HEK293 (cell line): ENCODE data around the gene NFKBIE.

ENCODE experiments used
- CTCF ChIA-PET: fragments of 350-600 bp; formaldehyde crosslinking; extraction: SDS; loops from one replicate; lab custom pipeline; 2021; ENCODE audit warnings: antibody characterized with exemption; lab: Yijun Ruan, JAX
- POLR2A ChIA-PET: fragments of 300-600 bp; formaldehyde crosslinking; extraction: SDS; loops from one replicate; lab custom pipeline; 2020; ENCODE audit warnings: antibody characterized with exemption, inconsistent platforms; lab: Yijun Ruan, JAX
- H3K27ac ChIP-seq: fragments of 200-500 bp; sonication (Bioruptor generic); 2 replicates; pipeline ENCODE4 v1.5.1; 2014; ENCODE audit warnings: low read depth, low read length, control low read depth, inconsistent platforms; ENCODE audit errors: extremely low read depth
- H3K36me3 ChIP-seq, 2 experiments: fragments of 200-500 bp in 1 of 2; sonication (Bioruptor generic) in 1 of 2; 1 replicate in 1 of 2; 2 replicates in 1 of 2; pipeline ENCODE4 v1.5.1; 2014 to 2017; ENCODE audit warnings: inconsistent platforms in 2 of 2, low read length in 2 of 2; ENCODE audit not compliant: control insufficient read depth in 2 of 2, insufficient read depth in 1 of 2
- H3K4me1 ChIP-seq: fragments of 200-500 bp; sonication (Bioruptor generic); 2 replicates; pipeline ENCODE4 v1.5.1; 2014; ENCODE audit warnings: mild to moderate bottlenecking, low read length, inconsistent platforms; ENCODE audit not compliant: control insufficient read depth, insufficient read depth
- H3K4me3 ChIP-seq: 2 replicates; pipeline ENCODE4 v1.5.1; 2011; ENCODE audit warnings: low read depth, mild to moderate bottlenecking, control low read depth, low read length, moderate library complexity
- H3K9me3 ChIP-seq: fragments of 200-500 bp; sonication (Bioruptor generic); 2 replicates; pipeline ENCODE4 v1.5.1; 2014; ENCODE audit warnings: low read depth, low read length, inconsistent platforms; ENCODE audit not compliant: control insufficient read depth, insufficient read depth
- BCL11B ChIP-seq: fragments of 450-650 bp; formaldehyde crosslinking; IDR thresholded peaks from 2 replicates; pipeline ENCODE4 v1.5.1; 2016; ENCODE audit warnings: low read depth, missing biosample characterization, missing genetic modification characterization
- HOXA7 ChIP-seq: sonication (generic); formaldehyde crosslinking; IDR thresholded peaks from 2 replicates; pipeline ENCODE4 v1.8.1; 2022; ENCODE audit warnings: missing genetic modification reagents, borderline replicate concordance
- KLF1 ChIP-seq: fragments of 450-650 bp; formaldehyde crosslinking; IDR thresholded peaks from 2 replicates; pipeline ENCODE4 v1.5.1; 2016; ENCODE audit warnings: missing biosample characterization, missing genetic modification characterization
- OSR2 ChIP-seq: fragments of 450-650 bp; formaldehyde crosslinking; IDR thresholded peaks from 2 replicates; pipeline ENCODE4 v1.5.1; 2016; ENCODE audit warnings: missing biosample characterization, missing genetic modification characterization
- SCRT2 ChIP-seq: fragments of 450-650 bp; formaldehyde crosslinking; IDR thresholded peaks from 2 replicates; pipeline ENCODE4 v1.5.1; 2016; ENCODE audit warnings: missing biosample characterization, missing genetic modification characterization
- SP2 ChIP-seq: fragments of 450-650 bp; formaldehyde crosslinking; IDR thresholded peaks from 2 replicates; pipeline ENCODE4 v1.5.1; 2016; ENCODE audit warnings: missing biosample characterization, missing genetic modification characterization
- SP3 ChIP-seq: fragments of 450-650 bp; formaldehyde crosslinking; IDR thresholded peaks from 2 replicates; pipeline ENCODE4 v1.5.1; 2016; ENCODE audit warnings: missing biosample characterization, missing genetic modification characterization
- TCF7L2 ChIP-seq: IDR thresholded peaks from 2 replicates; pipeline ENCODE4 v1.6.1; 2011; ENCODE audit warnings: low read depth, mild to moderate bottlenecking, inconsistent platforms, low read length, moderate library complexity, borderline replicate concordance
- WT1 ChIP-seq: fragments of 450-650 bp; formaldehyde crosslinking; IDR thresholded peaks from 2 replicates; pipeline ENCODE4 v1.5.1; 2016; ENCODE audit warnings: missing biosample characterization, missing genetic modification characterization
- ZBTB8A ChIP-seq: fragments of 450-650 bp; formaldehyde crosslinking; IDR thresholded peaks from 2 replicates; pipeline ENCODE4 v1.5.1; 2016; ENCODE audit warnings: missing biosample characterization, missing genetic modification characterization
- ZIC2 ChIP-seq: fragments of 450-650 bp; formaldehyde crosslinking; IDR thresholded peaks from 2 replicates; pipeline ENCODE4 v1.5.1; 2016; ENCODE audit warnings: missing biosample characterization, missing genetic modification characterization
- ZNF121 ChIP-seq: fragments of 450-650 bp; formaldehyde crosslinking; IDR thresholded peaks from 2 replicates; pipeline ENCODE4 v1.5.1; 2016; ENCODE audit warnings: missing biosample characterization, missing genetic modification characterization
- ZNF266 ChIP-seq: fragments of 450-650 bp; formaldehyde crosslinking; IDR thresholded peaks from 2 replicates; pipeline ENCODE4 v1.5.1; 2016; ENCODE audit warnings: missing biosample characterization, missing genetic modification characterization, low read depth
- ZNF335 ChIP-seq: fragments of 450-650 bp; formaldehyde crosslinking; conservative IDR thresholded peaks from 2 replicates; pipeline ENCODE4 v1.5.1; 2016; ENCODE audit warnings: missing biosample characterization, missing genetic modification characterization
- ZNF341 ChIP-seq: fragments of 450-650 bp; formaldehyde crosslinking; IDR thresholded peaks from 2 replicates; pipeline ENCODE4; 2016; ENCODE audit warnings: low read depth, missing biosample characterization, missing genetic modification characterization
- ZNF600 ChIP-seq: fragments of 450-650 bp; formaldehyde crosslinking; IDR thresholded peaks from 2 replicates; pipeline ENCODE4 v1.5.1; 2016; ENCODE audit warnings: missing biosample characterization, missing genetic modification characterization
- ZNF660 ChIP-seq: fragments of 450-650 bp; IDR thresholded peaks from 2 replicates; pipeline ENCODE4 v1.5.1; 2018; ENCODE audit warnings: missing biosample characterization, mild to moderate bottlenecking, missing genetic modification characterization
- ZXDB ChIP-seq: fragments of 450-650 bp; formaldehyde crosslinking; IDR thresholded peaks from 2 replicates; pipeline ENCODE4 v1.5.1; 2016; ENCODE audit warnings: missing biosample characterization, missing genetic modification characterization
- TF ChIP-seq, protein P1 (sequence below): sonication (generic); formaldehyde crosslinking; IDR thresholded peaks from 2 replicates; pipeline ENCODE4 v1.8.1; 2022; ENCODE audit warnings: mild to moderate bottlenecking, moderate library complexity, missing genetic modification reagents
- TF ChIP-seq, protein P2 (sequence below): fragments of 450-650 bp; formaldehyde crosslinking; IDR thresholded peaks from 2 replicates; pipeline ENCODE4 v1.5.1; 2017; ENCODE audit warnings: missing biosample characterization, missing genetic modification characterization
- TF ChIP-seq, protein P3 (sequence below): fragments of 450-650 bp; formaldehyde crosslinking; IDR thresholded peaks from 2 replicates; pipeline ENCODE4 v1.5.1; 2017; ENCODE audit warnings: missing biosample characterization, missing genetic modification characterization
- TF ChIP-seq, protein P4 (sequence below): fragments of 450-650 bp; formaldehyde crosslinking; IDR thresholded peaks from 2 replicates; pipeline ENCODE4 v1.5.1; 2016; ENCODE audit warnings: missing biosample characterization, missing genetic modification characterization

Gene NFKBIE

DNA sequence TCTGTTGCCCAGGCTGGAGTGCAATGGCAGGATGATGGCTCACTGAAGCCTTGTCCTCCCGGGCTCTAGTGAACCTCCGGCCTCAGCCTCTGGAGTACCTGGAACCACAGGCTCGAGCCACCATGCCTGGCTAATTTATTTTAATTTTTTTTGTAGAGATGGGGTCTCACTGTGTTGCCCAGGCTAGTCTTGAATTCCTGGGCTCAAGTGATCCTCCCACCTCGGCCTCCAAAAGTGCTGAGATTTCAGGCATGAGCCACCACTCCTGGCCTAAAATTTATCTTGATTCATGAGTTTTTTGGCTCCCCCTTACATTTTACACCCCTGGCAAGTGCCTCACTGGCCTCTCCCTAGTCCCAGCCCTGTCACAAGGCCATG is 44.4 kb downstream of the NFKBIE start:
- TF ChIP-seq, protein P1, sequence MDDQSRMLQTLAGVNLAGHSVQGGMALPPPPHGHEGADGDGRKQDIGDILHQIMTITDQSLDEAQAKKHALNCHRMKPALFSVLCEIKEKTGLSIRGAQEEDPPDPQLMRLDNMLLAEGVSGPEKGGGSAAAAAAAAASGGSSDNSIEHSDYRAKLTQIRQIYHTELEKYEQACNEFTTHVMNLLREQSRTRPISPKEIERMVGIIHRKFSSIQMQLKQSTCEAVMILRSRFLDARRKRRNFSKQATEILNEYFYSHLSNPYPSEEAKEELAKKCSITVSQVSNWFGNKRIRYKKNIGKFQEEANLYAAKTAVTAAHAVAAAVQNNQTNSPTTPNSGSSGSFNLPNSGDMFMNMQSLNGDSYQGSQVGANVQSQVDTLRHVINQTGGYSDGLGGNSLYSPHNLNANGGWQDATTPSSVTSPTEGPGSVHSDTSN (CRISPR knock-in tag): no peak
- peak; percentile 99 for TF ChIP-seq ZNF121 (tag by site-specific recombination)
- TF ChIP-seq, all 188 proteins: peak for 1
- Histone ChIP-seq H3K4me1 (peaks cover 19% of the 10 kb centered on the region), H3K36me3 (no peaks in the 10 kb centered on the region), H3K4me3 (no peak overlapping the region), H3K9me3 (no peaks in the 10 kb centered on the region), H3K27ac (peak overlapping the region; percentile 60)
- CTCF ChIA-PET: interaction anchor here (0.6 to 11.1 kb wide), 7 partner anchors 15 to 48 kb away, joined by 3 to 148 read pairs (median 4); partner anchors contain the start of gene HSP90AB1
- POLR2A ChIA-PET: interaction anchor here (1.2 to 5.7 kb wide), 3 partner anchors 26 to 36 kb away, joined by 3 to 90 read pairs (median 9); partner anchors contain the start of gene HSP90AB1

DNA sequence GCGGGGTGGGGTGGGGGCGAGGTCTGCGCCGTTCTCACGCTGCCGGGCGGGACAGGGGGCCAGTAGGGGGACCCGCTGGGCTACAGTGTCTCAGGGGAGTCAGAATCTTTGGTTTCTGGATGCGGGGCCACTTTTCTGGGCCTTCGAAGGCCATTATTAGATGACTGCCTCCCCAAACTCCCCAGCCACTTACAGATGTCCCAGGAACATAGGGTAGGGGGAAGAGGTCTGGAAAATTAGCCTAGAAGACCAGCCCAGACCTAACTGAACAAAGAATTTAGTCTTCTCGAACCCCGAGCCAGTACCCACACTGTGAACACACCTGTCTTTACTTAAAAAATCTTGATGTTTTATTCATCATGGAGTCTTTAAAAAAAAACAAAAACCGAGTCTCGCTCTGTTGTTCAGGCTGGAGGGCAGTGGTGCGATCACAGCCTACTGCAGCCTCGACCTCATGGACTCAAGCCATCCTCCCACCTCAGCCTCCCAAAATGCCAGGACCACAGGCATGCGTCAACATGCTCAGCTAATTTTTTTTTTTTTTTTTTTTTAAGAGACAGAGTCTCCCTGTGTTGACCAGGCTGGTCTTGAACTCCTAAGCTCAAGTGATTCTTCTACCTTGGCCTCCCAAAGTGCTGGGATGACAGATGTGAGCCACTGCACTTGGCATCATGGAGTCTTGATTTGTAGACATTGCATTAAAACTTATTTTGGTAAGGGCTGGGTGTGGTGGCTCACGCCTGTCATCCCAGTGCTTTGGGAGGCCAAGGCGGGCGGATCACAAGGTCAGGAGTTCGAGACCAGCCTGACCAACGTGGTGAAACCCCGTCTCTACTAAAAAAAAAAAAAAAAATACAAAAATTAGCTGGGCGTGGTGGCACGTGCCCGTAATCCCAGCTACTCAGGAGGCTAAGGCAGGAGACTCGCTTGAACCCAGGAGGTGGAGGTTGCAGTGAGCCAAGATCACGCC is 45.3 kb downstream of the NFKBIE start:
- TF ChIP-seq, protein P2, sequence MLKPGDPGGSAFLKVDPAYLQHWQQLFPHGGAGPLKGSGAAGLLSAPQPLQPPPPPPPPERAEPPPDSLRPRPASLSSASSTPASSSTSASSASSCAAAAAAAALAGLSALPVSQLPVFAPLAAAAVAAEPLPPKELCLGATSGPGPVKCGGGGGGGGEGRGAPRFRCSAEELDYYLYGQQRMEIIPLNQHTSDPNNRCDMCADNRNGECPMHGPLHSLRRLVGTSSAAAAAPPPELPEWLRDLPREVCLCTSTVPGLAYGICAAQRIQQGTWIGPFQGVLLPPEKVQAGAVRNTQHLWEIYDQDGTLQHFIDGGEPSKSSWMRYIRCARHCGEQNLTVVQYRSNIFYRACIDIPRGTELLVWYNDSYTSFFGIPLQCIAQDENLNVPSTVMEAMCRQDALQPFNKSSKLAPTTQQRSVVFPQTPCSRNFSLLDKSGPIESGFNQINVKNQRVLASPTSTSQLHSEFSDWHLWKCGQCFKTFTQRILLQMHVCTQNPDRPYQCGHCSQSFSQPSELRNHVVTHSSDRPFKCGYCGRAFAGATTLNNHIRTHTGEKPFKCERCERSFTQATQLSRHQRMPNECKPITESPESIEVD (tag by site-specific recombination): no peak
- TF ChIP-seq ZNF660 (tag by site-specific recombination): no peak
- peak; percentile 40; the same call in 1 of the 2 replicates for TF ChIP-seq KLF1 (tag by site-specific recombination)
- TF ChIP-seq, all 188 proteins: peak for 1
- Histone ChIP-seq H3K9me3 (no peaks in the 10 kb centered on the region), H3K36me3 (no peaks in the 10 kb centered on the region), H3K4me1 (peaks cover 14% of the 10 kb centered on the region), H3K27ac (no peak overlapping the region), H3K4me3 (peak overlapping the region; percentile 48)
- POLR2A ChIA-PET: interaction anchor here (0.6 to 5.7 kb wide), 7 partner anchors 17 to 1104 kb away, joined by 3 to 90 read pairs (median 7); partner anchors contain the start of genes HSP90AB1 and SLC35B2
- CTCF ChIA-PET: interaction anchor here (0.9 to 11.1 kb wide), 3 partner anchors 16 to 62 kb away, joined by 5 to 148 read pairs (median 13); no protein-coding TSS in a partner anchor

DNA sequence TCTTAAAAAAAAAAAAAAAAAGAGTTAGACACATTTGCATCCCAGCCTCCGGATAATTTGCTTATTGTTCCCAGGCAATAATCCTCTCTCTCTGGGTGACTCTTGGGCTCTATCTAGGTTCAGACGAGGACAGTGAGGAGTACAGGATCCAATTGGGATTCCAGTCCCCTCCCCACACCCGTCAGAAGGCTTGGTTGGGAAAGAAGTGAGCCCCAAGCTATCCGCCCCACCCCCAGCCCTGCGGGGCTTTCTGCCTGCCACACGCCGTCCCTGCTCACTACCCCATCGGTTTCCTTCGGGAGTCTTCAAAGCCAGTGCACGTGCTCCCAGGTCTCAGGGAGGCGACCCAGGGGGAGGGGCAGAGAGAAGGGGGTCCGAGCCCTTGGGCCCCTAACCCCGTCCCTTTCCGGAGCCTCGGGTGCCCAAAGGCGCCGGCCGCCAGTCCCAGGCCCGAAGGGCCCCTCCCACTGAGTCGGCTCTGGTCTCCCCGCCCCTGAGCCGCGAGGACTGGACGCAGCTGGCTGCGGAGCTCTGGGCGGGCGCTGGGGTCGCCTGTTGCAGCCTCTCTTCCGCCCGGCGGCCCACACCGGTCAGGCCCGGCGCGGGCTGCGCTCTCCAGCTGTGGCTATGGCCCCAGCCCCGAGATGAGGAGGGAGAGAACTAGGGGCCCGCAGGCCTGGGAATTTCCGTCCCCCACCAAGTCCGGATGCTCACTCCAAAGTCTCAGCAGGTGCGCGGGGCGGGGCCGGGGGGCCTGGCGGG is 46.1 kb downstream of the NFKBIE start:
- Histone ChIP-seq H3K27ac (peak overlapping the region; percentile 39; the same call in 1 of the 2 replicates), H3K4me3 (peak overlapping the region; percentile 48), H3K9me3 (no peaks in the 10 kb centered on the region), H3K36me3 (no peaks in the 10 kb centered on the region), H3K4me1 (peaks cover 14% of the 10 kb centered on the region)
- POLR2A ChIA-PET: interaction anchor here (0.6 to 1.4 kb wide), 7 partner anchors 18 to 1103 kb away, joined by 3 to 9 read pairs (median 4); partner anchors contain the start of genes HSP90AB1 and SLC35B2
- CTCF ChIA-PET: interaction anchor here (0.7 to 11.1 kb wide), 5 partner anchors 9 to 47 kb away, joined by 3 to 148 read pairs (median 4); no protein-coding TSS in a partner anchor
- TF ChIP-seq BCL11B (tag by site-specific recombination) (no peak), ZNF600 (tag by site-specific recombination) (no peak), OSR2 (no peak), ZNF335 (tag by site-specific recombination) (peak; percentile 61), ZNF341 (no peak), ZXDB (tag by site-specific recombination) (0 out of 2 replicates have a peak, but pooled peaks have one; percentile 44), HOXA7 (CRISPR knock-in tag) (no peak), SP2 (tag by site-specific recombination) (peak; percentile 68), ZIC2 (tag by site-specific recombination) (0 out of 2 replicates have a peak, but pooled peaks have one; percentile 39), KLF1 (tag by site-specific recombination) (no peak), SCRT2 (peak; percentile 95), TCF7L2 (peak; percentile 71; the same call in 1 of the 2 replicates), ZNF266 (no peak), WT1 (tag by site-specific recombination) (0 out of 2 replicates have a peak, but pooled peaks have one; percentile 20), SP3 (tag by site-specific recombination) (peak; percentile 47), ZBTB8A (tag by site-specific recombination) (peak; percentile 81)
- TF ChIP-seq, protein P3, sequence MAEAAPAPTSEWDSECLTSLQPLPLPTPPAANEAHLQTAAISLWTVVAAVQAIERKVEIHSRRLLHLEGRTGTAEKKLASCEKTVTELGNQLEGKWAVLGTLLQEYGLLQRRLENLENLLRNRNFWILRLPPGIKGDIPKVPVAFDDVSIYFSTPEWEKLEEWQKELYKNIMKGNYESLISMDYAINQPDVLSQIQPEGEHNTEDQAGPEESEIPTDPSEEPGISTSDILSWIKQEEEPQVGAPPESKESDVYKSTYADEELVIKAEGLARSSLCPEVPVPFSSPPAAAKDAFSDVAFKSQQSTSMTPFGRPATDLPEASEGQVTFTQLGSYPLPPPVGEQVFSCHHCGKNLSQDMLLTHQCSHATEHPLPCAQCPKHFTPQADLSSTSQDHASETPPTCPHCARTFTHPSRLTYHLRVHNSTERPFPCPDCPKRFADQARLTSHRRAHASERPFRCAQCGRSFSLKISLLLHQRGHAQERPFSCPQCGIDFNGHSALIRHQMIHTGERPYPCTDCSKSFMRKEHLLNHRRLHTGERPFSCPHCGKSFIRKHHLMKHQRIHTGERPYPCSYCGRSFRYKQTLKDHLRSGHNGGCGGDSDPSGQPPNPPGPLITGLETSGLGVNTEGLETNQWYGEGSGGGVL (tag by site-specific recombination): peak; percentile 68; the same call in 1 of the 2 replicates
- TF ChIP-seq, protein P4, sequence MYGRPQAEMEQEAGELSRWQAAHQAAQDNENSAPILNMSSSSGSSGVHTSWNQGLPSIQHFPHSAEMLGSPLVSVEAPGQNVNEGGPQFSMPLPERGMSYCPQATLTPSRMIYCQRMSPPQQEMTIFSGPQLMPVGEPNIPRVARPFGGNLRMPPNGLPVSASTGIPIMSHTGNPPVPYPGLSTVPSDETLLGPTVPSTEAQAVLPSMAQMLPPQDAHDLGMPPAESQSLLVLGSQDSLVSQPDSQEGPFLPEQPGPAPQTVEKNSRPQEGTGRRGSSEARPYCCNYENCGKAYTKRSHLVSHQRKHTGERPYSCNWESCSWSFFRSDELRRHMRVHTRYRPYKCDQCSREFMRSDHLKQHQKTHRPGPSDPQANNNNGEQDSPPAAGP (tag by site-specific recombination): no peak
